H1 (cell line): Measurements from ENCODE around the gene KIF11. TPM values are rescaled to one million over a fixed set of nuclear protein-coding genes. Genes with fewer than 3 reads are reported as not detected.

Source experiments
- polyA plus RNA-seq, 7 experiments: library from polyadenylated mRNA; depleted of rRNA in 3 of 7; stranded (reverse) in 5 of 7; unstranded in 2 of 7; fragments of >200 nt in 5 of 7; fragments of 200-250 nt in 2 of 7; gene quantifications; 1 replicate in 5 of 7; 2 replicates in 1 of 7; 4 replicates in 1 of 7; pipeline versions ENCODE4 v1.2.1 to v1.2.3, GENCODE V29; 2011 to 2013; ENCODE audit warnings: missing spikeins in 2 of 7, mixed read lengths in 2 of 7
- small RNA-seq: library from polyadenylated mRNA; stranded (forward); fragments of <200 nt; extraction: miRNeasy Mini kit (QIAGEN cat#:217004); gene quantifications from one replicate; pipeline ENCODE3, GENCODE V24; 2013; ENCODE audit not compliant: insufficient read depth
- total RNA-seq: library from RNA; stranded (reverse); fragmentation: NEBNext Ultra II Directional; extraction: Animal tissue kit (Norgen Biotek cat#: 25700); gene quantifications from 2 replicates; pipeline ENCODE4 v1.2.1, GENCODE V29; 2021

KIF11 gene
- total and polyA plus RNA-seq, 2 of the 8 experiments (the other 6 are each of a cell fraction or from before 2014, with no cell fraction given) = 11.1 to 59.2 TPM

Small RNAs within 50 kb of the gene (small RNA-seq; reads per million reads assigned to genes)
- gene RN7SL644P = not detected

Other genes starting within 250 kb of the KIF11 start
- 51.2 and 52.7 TPM in 2 replicates for gene IDE, start 19.0 kb upstream of the KIF11 start, total RNA-seq
- 7.3 and 12.7 TPM in 2 replicates for gene IDE, start 19.0 kb upstream of the KIF11 start, polyA plus RNA-seq (2011; rRNA removed)
- gene HHEX, start 96.8 kb downstream of the KIF11 start, total RNA-seq = 1.5 and 1.7 TPM in 2 replicates
- 0.56 and 0.86 TPM in 2 replicates for gene HHEX, start 96.8 kb downstream of the KIF11 start, polyA plus RNA-seq (2011; rRNA removed)